Kidney (tissue), 14 donors: Measurements from ENCODE around the gene EN2. TPM values are rescaled to one million over a fixed set of nuclear protein-coding genes. Genes with fewer than 3 reads are reported as not detected.
A peak's percentile ranks its signal among the peaks of the same experiment; 100 is the strongest.
"Not testable (repeated sequence)": the region's sequence is repeated elsewhere in the genome, so short reads cannot be mapped to it uniquely, and the experiment has no call there.

Experiments
- DNase-seq, 5 donors: peaks; one replicate each; pipeline ENCODE4 v3.0.0-alpha.2; 2013 to 2020
- FAIRE-seq: peaks from 2 replicates; lab custom pipeline; 2012; peaks lifted over from hg19 to GRCh38; lab: Jason Lieb, UNC
- H3K27ac ChIP-seq, 2 donors: one replicate each; pipeline ENCODE4 v1.7.0; 2013; ENCODE audit warnings: low read depth in 2 of 2, low read length in 2 of 2, inconsistent platforms in 1 of 2
- H3K27me3 ChIP-seq: one replicate; pipeline ENCODE4 v1.7.1; 2013; ENCODE audit warnings: low read length, inconsistent platforms; ENCODE audit not compliant: control insufficient read depth, insufficient read depth
- H3K36me3 ChIP-seq, 3 donors: one replicate each; pipeline versions ENCODE4 v1.7.0 to v1.7.1; 2013; ENCODE audit warnings: low read length in 3 of 3, control low read depth in 1 of 3, inconsistent platforms in 1 of 3; ENCODE audit not compliant: insufficient read depth in 3 of 3, control insufficient read depth in 2 of 3
- H3K4me1 ChIP-seq, 3 donors: one replicate each; pipeline versions ENCODE4 v1.7.0 to v1.7.1; 2013; ENCODE audit warnings: low read length in 3 of 3, inconsistent platforms in 1 of 3, low read depth in 1 of 3; ENCODE audit not compliant: control insufficient read depth in 2 of 3, insufficient read depth in 2 of 3
- H3K4me3 ChIP-seq, 3 donors: one replicate each; pipeline versions ENCODE4 v1.7.0 to v1.8.1; 2013; ENCODE audit warnings: low read length in 3 of 3, control low read depth in 1 of 3, inconsistent platforms in 1 of 3
- H3K9ac ChIP-seq, 3 donors: one replicate each; pipeline versions ENCODE4 v1.7.0 to v1.7.1; 2013; ENCODE audit warnings: low read length in 3 of 3, control low read depth in 1 of 3, inconsistent platforms in 1 of 3
- H3K9me3 ChIP-seq, 3 donors: one replicate each; pipeline versions ENCODE4 v1.7.0 to v1.7.1; 2013; ENCODE audit warnings: low read length in 3 of 3, control low read depth in 1 of 3, inconsistent platforms in 1 of 3; ENCODE audit not compliant: control insufficient read depth in 2 of 3, insufficient read depth in 1 of 3
- CTCF ChIP-seq: IDR thresholded peaks from 3 replicates; pipeline ENCODE4 v1.5.1; 2012; ENCODE audit warnings: mild to moderate bottlenecking, moderate library complexity, borderline replicate concordance; ENCODE audit not compliant: insufficient read depth; ENCODE audit errors: extremely low read depth
- intact Hi-C: fragments of 100-400 bp; cut with DNase I; formaldehyde crosslinking; loops from one replicate; pipeline ENCODE4 v1.11.1; 2022
- polyA plus RNA-seq: library from polyadenylated mRNA; stranded (reverse); fragments of 350-450 nt; fragmentation: Illumina TruSeq; extraction: RNeasy Lipid Tissue Mini Kit (QIAGEN cat#74804); gene quantifications from one replicate; pipeline ENCODE4 v1.2.3, GENCODE V29; 2014; ENCODE audit warnings: low read depth, low replicate concordance; ENCODE audit not compliant: insufficient read depth
- total RNA-seq: library from RNA; stranded (reverse); fragmentation: NEBNext Ultra II Directional; extraction: Animal tissue kit (Norgen Biotek cat#: 25700); gene quantifications from one replicate; pipeline ENCODE4 v1.2.1, GENCODE V29; 2021
- donor health status: control.
- donor health status: control.
- donor health status: control.
- donor health status: control.
- donor health status: control.
- donor health status: DM: yes; HTN: yes; CAD: no.
- donor health status: Normal renal cell carcinoma (clear cell type).

The EN2 gene
- total and polyA plus RNA-seq, 2 donors from 2014 or later, result 0.13 TPM; not detected in 1

GRCh38 chr7:155440018-155440410 lies 17.9 kb upstream of the EN2 start:
- H3K27ac ChIP-seq, result no peak overlapping the region
- H3K36me3 ChIP-seq, result no peaks in the 10 kb centered on the region
- no peak overlapping the region for H3K9ac ChIP-seq
- FAIRE-seq (no peak), DNase-seq (peak in 1 of 5 donors; percentile 58)
- intact Hi-C loops, result no loop called here
- no peak overlapping the region for H3K4me3 ChIP-seq
- H3K4me1 ChIP-seq, result no peaks in the 10 kb centered on the region
- H3K9me3 ChIP-seq, result no peaks in the 10 kb centered on the region
- H3K27me3 ChIP-seq, result peaks cover 9% of the 10 kb centered on the region
- no peak for TF ChIP-seq CTCF

DNA sequence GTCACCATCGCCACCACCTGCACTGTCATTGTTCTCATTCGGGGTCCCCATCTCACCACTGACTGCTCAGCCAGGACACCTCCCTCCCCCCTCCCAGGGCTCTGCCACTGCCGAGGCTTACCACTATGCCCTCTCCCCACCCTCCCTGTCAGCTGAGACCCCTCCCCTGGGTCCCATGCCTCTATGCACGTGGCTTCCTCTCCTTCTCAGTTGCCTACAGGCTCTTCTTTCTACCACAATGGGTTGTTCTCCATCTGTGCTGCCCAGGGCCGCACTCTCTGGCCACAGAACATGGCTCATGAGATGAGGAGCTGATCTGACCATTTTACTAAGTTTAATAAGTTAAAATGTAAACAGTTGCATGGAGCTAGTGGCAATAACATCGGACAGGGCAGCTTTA lies 16.1 kb upstream of the EN2 start:
- Histone ChIP-seq H3K27me3 (peaks cover 11% of the 10 kb centered on the region), H3K4me1 (no peaks in the 10 kb centered on the region), H3K9me3 (no peaks in the 10 kb centered on the region), H3K9ac (no peak overlapping the region), H3K36me3 (no peaks in the 10 kb centered on the region), H3K4me3 (no peak overlapping the region), H3K27ac (no peak overlapping the region)
- TF ChIP-seq CTCF, result no peak
- DNase-seq (peak in 1 of 5 donors; percentile 29), FAIRE-seq (no peak)
- intact Hi-C loops, result no loop called here

DNA sequence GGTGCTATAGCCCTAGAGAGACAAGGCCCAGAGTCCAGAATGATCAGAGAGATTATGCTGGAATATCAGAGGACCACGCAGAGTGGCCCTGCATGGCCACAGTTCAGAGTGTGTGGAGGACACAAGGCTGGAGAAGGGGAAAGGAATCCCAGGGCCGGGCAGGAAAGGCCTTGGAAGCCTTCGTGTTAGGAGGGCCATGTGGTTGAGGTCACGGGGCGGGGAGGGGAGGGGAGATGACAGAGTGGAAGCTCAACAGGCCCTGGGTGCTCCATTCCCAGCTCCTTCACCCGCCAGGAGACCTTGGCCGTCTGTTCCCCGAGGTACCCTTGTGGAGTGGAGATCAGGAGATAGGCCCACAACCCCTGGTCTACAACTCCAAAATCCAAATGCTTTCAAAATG lies 13.2 kb upstream of the EN2 start:
- intact Hi-C loops, result no loop called here
- no peaks in the 10 kb centered on the region for H3K36me3 ChIP-seq
- no peak overlapping the region for H3K4me3 ChIP-seq
- DNase-seq (peak in 1 of 5 donors; percentile 57), FAIRE-seq (no peak)
- H3K9ac ChIP-seq, result no peak overlapping the region
- no peak for TF ChIP-seq CTCF
- H3K27ac ChIP-seq, result no peak overlapping the region
- peaks cover 32% of the 10 kb centered on the region for H3K27me3 ChIP-seq
- H3K4me1 ChIP-seq, result no peaks in the 10 kb centered on the region
- no peaks in the 10 kb centered on the region for H3K9me3 ChIP-seq

DNA sequence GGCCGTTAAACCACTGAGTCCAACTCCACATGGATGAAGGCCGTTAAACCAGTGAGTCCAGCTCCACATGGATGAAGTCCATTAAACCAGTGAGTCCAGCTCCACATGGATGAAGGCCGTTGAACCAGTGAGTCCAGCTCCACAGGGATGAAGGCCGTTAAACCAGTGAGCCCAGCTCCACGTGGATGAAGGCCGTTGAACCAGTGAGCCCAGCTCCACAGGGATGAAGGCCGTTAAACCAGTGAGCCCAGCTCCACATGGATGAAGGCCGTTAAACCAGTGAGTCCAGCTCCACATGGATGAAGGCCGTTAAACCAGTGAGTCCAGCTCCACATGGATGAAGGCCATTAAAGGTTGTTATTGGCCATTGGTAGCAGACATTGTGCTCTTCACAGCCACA lies 12.3 kb upstream of the EN2 start:
- H3K9ac ChIP-seq, H3K4me1 ChIP-seq, intact Hi-C loops, H3K36me3 ChIP-seq, H3K9me3 ChIP-seq, FAIRE-seq, H3K27ac ChIP-seq, H3K4me3 ChIP-seq: not testable (repeated sequence)
- H3K27me3 ChIP-seq, result peaks cover 32% of the 10 kb centered on the region
- peak in 1 of 5 donors; percentile 14 for DNase-seq
